HUES6 (cell line): ENCODE measurements around the gene ACOT8.

Experiments used
- H3K27ac ChIP-seq: 2 replicates; pipeline ENCODE4 v1.7.0; 2013; ENCODE audit warnings: low read depth, mild to moderate bottlenecking, low read length, inconsistent platforms
- H3K27me3 ChIP-seq: 2 replicates; pipeline ENCODE4 v1.6.1; 2013; ENCODE audit warnings: low read length; ENCODE audit not compliant: control insufficient read depth, insufficient read depth
- H3K36me3 ChIP-seq: 2 replicates; pipeline ENCODE4 v1.6.1; 2013; ENCODE audit warnings: low read length; ENCODE audit not compliant: control insufficient read depth, insufficient read depth
- H3K4me1 ChIP-seq: 2 replicates; pipeline ENCODE4 v1.6.1; 2013; ENCODE audit warnings: low read length; ENCODE audit not compliant: control insufficient read depth, insufficient read depth
- H3K4me3 ChIP-seq: 2 replicates; pipeline ENCODE4 v1.5.1; 2013; ENCODE audit warnings: low read depth, low read length
- H3K9ac ChIP-seq: one replicate; pipeline ENCODE4 v1.6.1; 2013; ENCODE audit warnings: mild to moderate bottlenecking, low read length
- H3K9me3 ChIP-seq: 2 replicates; pipeline ENCODE4 v1.6.1; 2013; ENCODE audit warnings: low read depth, low read length; ENCODE audit not compliant: control insufficient read depth, insufficient read depth

ACOT8 gene

GRCh38 chr20:45866454-45866853 lies 9.3 kb upstream of the ACOT8 start:
- Histone ChIP-seq H3K27me3 (no peaks in the 10 kb centered on the region), H3K36me3 (no peaks in the 10 kb centered on the region), H3K27ac (no peak overlapping the region), H3K4me3 (no peak overlapping the region), H3K9me3 (no peaks in the 10 kb centered on the region), H3K9ac (no peak overlapping the region), H3K4me1 (no peaks in the 10 kb centered on the region)

- H3K27ac ChIP-seq: no peak overlapping the region
- no peak overlapping the region for H3K9ac ChIP-seq
- no peaks in the 10 kb centered on the region for H3K27me3 ChIP-seq
- H3K9me3 ChIP-seq: no peaks in the 10 kb centered on the region
- H3K4me3 ChIP-seq: no peak overlapping the region
- H3K36me3 ChIP-seq: no peaks in the 10 kb centered on the region
- peaks cover 7% of the 10 kb centered on the region; the same call in 1 of the 2 replicates for H3K4me1 ChIP-seq
These were observed 6.6 kb upstream of the ACOT8 start for GRCh38 chr20:45863543-45864470.

- no peaks in the 10 kb centered on the region for H3K27me3 ChIP-seq
- no peak overlapping the region for H3K27ac ChIP-seq
- peaks cover 17% of the 10 kb centered on the region for H3K4me1 ChIP-seq
- no peaks in the 10 kb centered on the region for H3K9me3 ChIP-seq
- H3K9ac ChIP-seq: peak overlapping the region; percentile 18
- H3K4me3 ChIP-seq: no peak overlapping the region
- no peaks in the 10 kb centered on the region for H3K36me3 ChIP-seq
These were observed 4.3 kb upstream of the ACOT8 start for GRCh38 chr20:45861221-45862075.

GRCh38 chr20:45860560-45861220 lies 3.5 kb upstream of the ACOT8 start:
- Histone ChIP-seq H3K4me1 (peaks cover 24% of the 10 kb centered on the region), H3K27ac (no peak overlapping the region), H3K9me3 (no peaks in the 10 kb centered on the region), H3K36me3 (no peaks in the 10 kb centered on the region), H3K27me3 (no peaks in the 10 kb centered on the region), H3K9ac (no peak overlapping the region), H3K4me3 (no peak overlapping the region)

- Histone ChIP-seq H3K4me3 (no peak overlapping the region), H3K9me3 (no peaks in the 10 kb centered on the region), H3K36me3 (no peaks in the 10 kb centered on the region), H3K4me1 (peaks cover 28% of the 10 kb centered on the region), H3K27me3 (no peaks in the 10 kb centered on the region), H3K27ac (no peak overlapping the region), H3K9ac (no peak overlapping the region)
These were observed 2.7 kb upstream of the ACOT8 start for GRCh38 chr20:45859916-45860315.

GRCh38 chr20:45857882-45858216 lies 657 bp upstream of the ACOT8 start:
- H3K9ac ChIP-seq: peak overlapping the region; percentile 70
- H3K4me3 ChIP-seq: peak overlapping the region; percentile 76

GRCh38 chr20:45853484-45853883 lies 3.7 kb downstream of the ACOT8 start:
- H3K27ac ChIP-seq: peak overlapping the region; percentile 82
- peak overlapping the region; percentile 22; the same call in 1 of the 2 replicates for H3K4me3 ChIP-seq
- no peaks in the 10 kb centered on the region for H3K9me3 ChIP-seq
- H3K36me3 ChIP-seq: peaks cover 23% of the 10 kb centered on the region
- peaks cover 39% of the 10 kb centered on the region for H3K4me1 ChIP-seq
- H3K9ac ChIP-seq: peak overlapping the region; percentile 61
- H3K27me3 ChIP-seq: no peaks in the 10 kb centered on the region

More at GRCh38 chr20:45857882-45858216, 657 bp upstream of the ACOT8 start:
- Histone ChIP-seq H3K27ac (peak overlapping the region; percentile 7; the same call in 1 of the 2 replicates), H3K36me3 (peaks cover 5% of the 10 kb centered on the region; the same call in 1 of the 2 replicates), H3K4me1 (peaks cover 45% of the 10 kb centered on the region), H3K9me3 (no peaks in the 10 kb centered on the region), H3K27me3 (no peaks in the 10 kb centered on the region)

- Histone ChIP-seq H3K9ac (no peak overlapping the region), H3K4me3 (no peak overlapping the region), H3K27me3 (no peaks in the 10 kb centered on the region), H3K9me3 (no peaks in the 10 kb centered on the region), H3K4me1 (peaks cover 35% of the 10 kb centered on the region), H3K36me3 (peaks cover 28% of the 10 kb centered on the region), H3K27ac (peak overlapping the region; percentile 73; the same call in 1 of the 2 replicates)
These were observed 4.9 kb downstream of the ACOT8 start for GRCh38 chr20:45852326-45852725.

- H3K27me3 ChIP-seq: no peaks in the 10 kb centered on the region
- H3K27ac ChIP-seq: no peak overlapping the region
- no peak overlapping the region for H3K9ac ChIP-seq
- H3K9me3 ChIP-seq: no peaks in the 10 kb centered on the region
- H3K4me3 ChIP-seq: no peak overlapping the region
- H3K4me1 ChIP-seq: peaks cover 33% of the 10 kb centered on the region
- H3K36me3 ChIP-seq: peaks cover 35% of the 10 kb centered on the region
These were observed 5.7 kb downstream of the ACOT8 start for GRCh38 chr20:45851501-45851900.

- Histone ChIP-seq H3K4me3 (no peak overlapping the region), H3K9me3 (no peaks in the 10 kb centered on the region), H3K4me1 (peaks cover 28% of the 10 kb centered on the region), H3K27me3 (no peaks in the 10 kb centered on the region), H3K9ac (no peak overlapping the region), H3K36me3 (peaks cover 40% of the 10 kb centered on the region), H3K27ac (no peak overlapping the region)
These were observed 6.3 kb downstream of the ACOT8 start for GRCh38 chr20:45850926-45851325.
